Heart right ventricle (tissue), 16 donors: Measurements from ENCODE around the gene CACNB1. TPM values are rescaled to one million over a fixed set of nuclear protein-coding genes. Genes with fewer than 3 reads are reported as not detected.
A peak's percentile ranks its signal among the peaks of the same experiment; 100 is the strongest.

Experiments
- ATAC-seq, 8 donors: fragments of 200-7000 bp; cut with Tn5 transposase; one replicate each; pipeline ENCODE4 v1.9.1; 2020; ENCODE audit warnings: mild to moderate bottlenecking in 8 of 8, moderate library complexity in 8 of 8, moderate number of reproducible peaks in 1 of 8
- DNase-seq, 2 donors: peaks; one replicate each; pipeline ENCODE4 v3.0.0-alpha.2; 2020
- H3K27ac ChIP-seq, 10 donors: fragments of 200-600 bp; sonication (generic) in 2 of 10; one replicate each; pipeline versions ENCODE4 v1.5.0 to v1.8.0; 2020 to 2022; ENCODE audit warnings: mild to moderate bottlenecking in 3 of 10
- H3K27me3 ChIP-seq, 7 donors: fragments of 200-600 bp; one replicate each; pipeline ENCODE4 v1.8.0; 2021 to 2022; ENCODE audit warnings: mild to moderate bottlenecking in 2 of 7
- H3K36me3 ChIP-seq, 9 donors: fragments of 200-600 bp; sonication (generic) in 1 of 9; one replicate each; pipeline versions ENCODE4 v1.5.0 to v1.8.0; 2020 to 2022; ENCODE audit warnings: mild to moderate bottlenecking in 2 of 9
- H3K4me1 ChIP-seq, 9 donors: fragments of 200-600 bp; sonication (generic) in 1 of 9; one replicate each; pipeline versions ENCODE4 v1.5.0 to v1.8.0; 2020 to 2022; ENCODE audit warnings: mild to moderate bottlenecking in 4 of 9
- H3K4me3 ChIP-seq, 10 donors: fragments of 200-600 bp; sonication (generic) in 2 of 10; one replicate each; pipeline versions ENCODE4 v1.5.0 to v1.8.0; 2020 to 2022; ENCODE audit warnings: mild to moderate bottlenecking in 7 of 10, moderate library complexity in 2 of 10
- H3K9me3 ChIP-seq, 11 donors: fragments of 200-600 bp in 10 of 11; sonication (generic) in 2 of 11; one replicate each; pipeline versions ENCODE4 v1.5.0 to v1.8.0; 2013 to 2022; ENCODE audit warnings: mild to moderate bottlenecking in 2 of 11, control low read depth in 1 of 11, moderate library complexity in 1 of 11
- CTCF ChIP-seq, 9 donors: fragments of 200-600 bp; sonication (generic) in 2 of 9; IDR thresholded peaks; one replicate each; pipeline versions ENCODE4 v1.5.0 to v1.8.0; 2021 to 2022; ENCODE audit warnings: antibody characterized with exemption in 9 of 9, mild to moderate bottlenecking in 5 of 9, moderate library complexity in 1 of 9
- WGBS, 2 donors: extraction: QIAGEN DNeasy Blood & Tissue Kit; methylation state at CpG; one replicate each; pipeline ENCODE4 v1.1.7; 2013; ENCODE audit warnings: inconsistent platforms in 1 of 2; 5-methylcytosine and 5-hydroxymethylcytosine counted together
- intact Hi-C, 10 donors: fragments of 100-400 bp; cut with DNase I; formaldehyde crosslinking; loops; one replicate each; pipeline versions ENCODE4 v1.11.1 to v1.14.2; 2022
- polyA plus RNA-seq, 2 donors: library from polyadenylated mRNA; stranded (reverse); fragments of 200-250 nt; gene quantifications; one replicate each; pipeline ENCODE4 v1.2.3, GENCODE V29; 2013
- total RNA-seq, 10 donors: library from RNA; stranded (reverse); fragmentation: NEBNext Ultra II Directional in 3 of 10; extraction: Animal tissue kit (Norgen Biotek cat#: 25700) in 3 of 10; gene quantifications; one replicate each; pipeline versions ENCODE4 v1.2.1 to v1.2.4, GENCODE V29; 2021 to 2023
- donor health status: Arrhythmogenic right ventricular cardiomyopathy.
- donor health status: ischemic (EF 13 %, LVEDD 7.1; RV severe dilation, severe dysfunction).
- donor health status: healthy with polysubstance abuse.
- donor health status: DM: no; HTN: yes; CAD: no.
- donor health status: DM: no; HTN: no; CAD: no.
- donor health status: ischemic (EF 25% LVEDD 6.9; RV normal size, moderate dysfunction).
- donor health status: ischemic (EF 25% LVEDD 5.7; RV mildly dilated, moderate dysfunction).
- donor health status: healthy.
- donor health status: DM: yes; HTN: yes; CAD: no.
- donor health status: Ischemic cardiomyopathy.
- donor health status: ischemic (EF 35%, LVEDD 5.7; RV mildly dilated, moderate dysfunction).
- donor health status: nonischemic (EF 11% LVEDD 7.7; RV severe dilation, severe dysfunction).
- donor health status: DM: yes; HTN: yes; CAD: no.
- donor health status: PGD.
- donor health status: ischemic (EF 29% LVEDD 5.4; RV normal size, mild dysfunction).
- donor health status: nonischemic (EF 23%, LVEDD 6.1; RV moderate dilation, normal function).

CACNB1 gene
- total and polyA plus RNA-seq, 12 donors, result 3.3 to 11.5 (median 5.3) TPM

GRCh38 chr17:39187152-39187830, 10.2 kb downstream of the CACNB1 start:
- no peak for ATAC-seq
- peaks cover 0 to 99% (median 8%) of the 10 kb centered on the region in 9 donors for H3K36me3 ChIP-seq
- TF ChIP-seq CTCF (IDR thresholded peaks at IDR 0.05), result no peak

GRCh38 chr17:39186481-39187002, 10.9 kb downstream of the CACNB1 start:
- H3K4me1 ChIP-seq, result no peaks in the 10 kb centered on the region
- 90% methylated on average over 15 of the region's 15 CpGs for WGBS, 2 donors
- ATAC-seq (peak in 2 of 8 donors; percentile 26 to 34), DNase-seq (no peak)
- intact Hi-C loops, result no loop called here
- H3K9me3 ChIP-seq, result no peaks in the 10 kb centered on the region
- H3K27ac ChIP-seq, result no peak overlapping the region
- peaks cover 0 to 99% (median 8%) of the 10 kb centered on the region in 9 donors for H3K36me3 ChIP-seq
- TF ChIP-seq CTCF (IDR thresholded peaks at IDR 0.05), result no peak
- H3K4me3 ChIP-seq, result no peak overlapping the region
- no peaks in the 10 kb centered on the region for H3K27me3 ChIP-seq

More at GRCh38 chr17:39187152-39187830, 10.2 kb downstream of the CACNB1 start:
- no peaks in the 10 kb centered on the region for H3K9me3 ChIP-seq
- H3K4me1 ChIP-seq, result no peaks in the 10 kb centered on the region
- H3K27ac ChIP-seq, result no peak overlapping the region
- DNase-seq, result no peak
- WGBS, 2 donors, result 94 to 95% methylated on average over 9 of the region's 9 CpGs
- no peaks in the 10 kb centered on the region for H3K27me3 ChIP-seq
- intact Hi-C loops, result no loop called here
- H3K4me3 ChIP-seq, result no peak overlapping the region

- peak in 1 of 8 donors; percentile 29 for ATAC-seq
- H3K9me3 ChIP-seq, result no peaks in the 10 kb centered on the region
- WGBS, 2 donors, result 86 to 92% methylated on average over 10 of the region's 10 CpGs
- no peak for TF ChIP-seq CTCF (IDR thresholded peaks at IDR 0.05)
- no peak for DNase-seq
- H3K4me1 ChIP-seq, result no peaks in the 10 kb centered on the region
- peaks cover 0 to 99% (median 8%) of the 10 kb centered on the region in 9 donors for H3K36me3 ChIP-seq
- H3K27me3 ChIP-seq, result no peaks in the 10 kb centered on the region
- intact Hi-C loops, result no loop called here
- H3K4me3 ChIP-seq, result no peak overlapping the region
- no peak overlapping the region for H3K27ac ChIP-seq
These were observed 13.7 kb downstream of the CACNB1 start for GRCh38 chr17:39183720-39184119.

GRCh38 chr17:39183045-39183444, 14.4 kb downstream of the CACNB1 start:
- no peaks in the 10 kb centered on the region for H3K4me1 ChIP-seq
- H3K27ac ChIP-seq, result no peak overlapping the region
- DNase-seq, result no peak
- no peaks in the 10 kb centered on the region for H3K9me3 ChIP-seq
- no peak for TF ChIP-seq CTCF (IDR thresholded peaks at IDR 0.05)
- 96 to 99% methylated on average over 5 of the region's 5 CpGs for WGBS, 2 donors
- ATAC-seq, result no peak
- no peaks in the 10 kb centered on the region for H3K27me3 ChIP-seq
- intact Hi-C loops, result no loop called here
- H3K36me3 ChIP-seq, result peaks cover 0 to 95% (median 8%) of the 10 kb centered on the region in 9 donors
- no peak overlapping the region for H3K4me3 ChIP-seq
